Inferior parietal cortex (tissue), 1 donor: ENCODE results near the gene EPB41L5.
A peak's percentile ranks its signal among the peaks of the same experiment; 100 is the strongest.
"Not testable (repeated sequence)": the region's sequence is repeated elsewhere in the genome, so short reads cannot be mapped to it uniquely, and the experiment has no call there.

Experiments used
- DNase-seq: peaks from one replicate; pipeline ENCODE4 v3.0.0-alpha.2; 2016; ENCODE audit errors: extremely low spot score

EPB41L5 gene

DNA sequence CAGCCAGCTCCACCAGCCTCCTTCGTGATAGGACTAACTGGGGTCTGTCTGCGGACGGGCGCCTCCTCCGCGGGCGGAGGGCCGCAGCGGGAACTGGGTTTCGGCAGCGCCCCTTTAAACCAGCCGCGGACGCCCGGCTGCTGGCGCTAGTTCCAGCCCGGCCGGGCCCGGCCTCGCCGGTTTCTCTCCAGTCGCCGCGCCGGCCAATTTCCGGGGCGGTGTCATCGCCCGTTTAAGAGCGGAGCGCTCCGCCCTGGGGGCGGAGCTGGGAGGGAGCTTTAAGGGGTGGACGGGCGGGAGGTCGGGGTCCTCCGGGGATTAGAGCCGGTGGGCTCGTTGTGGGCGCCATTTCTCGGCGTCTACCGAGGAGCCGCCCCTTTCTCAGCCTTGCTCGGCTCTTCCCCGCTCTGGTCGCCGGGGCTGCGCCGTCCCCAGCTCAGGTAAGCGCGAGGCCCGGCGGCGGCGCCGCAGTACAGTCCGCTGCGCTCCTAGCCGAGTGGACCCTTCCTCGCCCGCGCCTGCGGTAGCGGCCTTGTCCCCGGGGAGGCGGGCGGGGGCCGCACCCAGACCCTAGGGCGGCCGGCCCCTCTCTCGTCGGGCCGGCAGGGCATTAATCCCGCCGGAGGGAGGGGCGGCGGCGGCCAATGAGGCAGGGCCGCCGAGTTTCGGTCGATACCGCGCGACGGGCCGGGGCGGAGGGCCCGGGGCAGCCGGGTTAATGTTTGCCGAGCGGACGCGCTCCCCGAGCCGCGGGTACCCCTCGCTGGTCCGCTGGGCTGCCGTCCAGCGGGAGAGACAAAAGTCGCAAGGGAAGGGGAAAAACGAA lies at the start of gene EPB41L5:
EPB41L5 (plus strand) TSS at position 307 of the 826 bp plus-strand sequence. CDS start 6,008 bp downstream, outside the sequence.
- peak; percentile 91 for DNase-seq

DNA sequence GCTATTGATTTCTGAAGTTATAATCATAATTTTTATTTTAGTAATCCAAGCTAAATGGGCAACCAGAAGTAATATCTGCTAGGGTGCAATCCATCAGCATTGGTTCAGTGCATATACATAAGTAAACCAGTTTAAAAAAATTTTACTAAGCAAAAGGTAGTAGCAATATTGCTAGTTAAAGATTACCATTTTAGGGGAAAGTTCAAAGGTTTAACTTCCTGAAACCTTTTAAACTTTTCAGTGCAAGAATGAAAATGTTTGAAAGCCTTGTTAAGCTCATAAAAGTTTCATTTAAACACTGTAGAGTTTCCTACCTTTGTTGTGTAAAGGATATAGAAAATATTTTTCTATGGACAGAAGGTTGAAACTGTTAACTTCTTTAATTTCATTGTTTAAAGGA lies 31.0 kb upstream of the EPB41L5 start:
- DNase-seq, result no peak

GRCh38 chr2:119982506-119982905 lies 30.4 kb upstream of the EPB41L5 start:
- DNase-seq, result no peak

GRCh38 chr2:119983108-119983507 lies 29.8 kb upstream of the EPB41L5 start:
- DNase-seq, result no peak

GRCh38 chr2:119996148-119996547 lies 16.7 kb upstream of the EPB41L5 start:
- no peak for DNase-seq

DNA sequence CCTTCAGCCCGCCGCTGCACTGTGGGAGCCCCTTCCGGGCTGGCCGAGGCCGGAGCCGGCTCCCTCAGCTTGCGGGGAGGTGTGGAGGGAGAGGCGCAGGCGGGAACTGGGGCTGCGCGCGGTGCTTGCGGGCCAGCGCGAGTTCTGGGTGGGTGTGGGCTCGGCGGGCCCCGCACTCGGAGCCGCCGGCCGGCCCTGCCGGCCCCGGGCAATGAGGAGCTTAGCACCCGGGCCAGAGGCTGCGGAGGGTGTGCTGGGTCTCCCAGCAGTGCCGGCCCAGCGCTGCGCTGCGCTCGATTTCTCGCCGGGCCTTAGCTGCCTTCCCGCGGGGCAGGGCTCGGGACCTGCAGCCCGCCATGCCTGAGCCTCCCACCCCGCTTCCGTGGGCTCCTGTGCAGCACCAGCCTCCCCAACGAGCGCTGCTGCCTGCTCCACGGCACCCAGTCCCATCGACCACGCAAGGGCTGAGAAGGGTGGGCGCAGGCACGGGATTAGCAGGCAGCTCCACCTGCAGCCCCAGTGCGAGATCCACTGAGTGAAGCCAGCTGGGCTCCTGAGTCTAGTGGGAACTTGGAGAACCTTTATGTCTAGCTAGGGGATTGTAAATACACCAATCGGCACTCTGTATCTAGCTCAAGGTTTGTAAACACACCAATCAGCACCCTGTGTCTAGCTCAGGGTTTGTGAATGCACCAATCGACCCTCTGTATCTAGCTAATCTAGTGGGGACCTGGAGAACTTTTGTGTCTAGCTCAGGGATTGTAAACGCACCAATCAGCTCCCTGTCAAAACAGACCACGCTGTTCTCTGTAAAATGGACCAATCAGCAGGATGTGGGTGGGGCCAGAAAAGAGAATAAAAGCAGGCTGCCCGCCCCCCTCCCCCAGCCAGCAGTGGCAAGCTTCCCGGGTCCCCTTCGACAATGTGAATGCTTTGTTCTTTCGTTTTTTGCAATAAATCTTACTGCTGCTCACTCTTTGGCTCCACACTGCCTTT lies 15.7 kb upstream of the EPB41L5 start:
- DNase-seq, result not testable (repeated sequence)

- no peak for DNase-seq
Measured at GRCh38 chr2:120001471-120001870, 11.4 kb upstream of the EPB41L5 start.

- DNase-seq, result no peak
Measured at GRCh38 chr2:120004254-120004653, 8.6 kb upstream of the EPB41L5 start.

DNA sequence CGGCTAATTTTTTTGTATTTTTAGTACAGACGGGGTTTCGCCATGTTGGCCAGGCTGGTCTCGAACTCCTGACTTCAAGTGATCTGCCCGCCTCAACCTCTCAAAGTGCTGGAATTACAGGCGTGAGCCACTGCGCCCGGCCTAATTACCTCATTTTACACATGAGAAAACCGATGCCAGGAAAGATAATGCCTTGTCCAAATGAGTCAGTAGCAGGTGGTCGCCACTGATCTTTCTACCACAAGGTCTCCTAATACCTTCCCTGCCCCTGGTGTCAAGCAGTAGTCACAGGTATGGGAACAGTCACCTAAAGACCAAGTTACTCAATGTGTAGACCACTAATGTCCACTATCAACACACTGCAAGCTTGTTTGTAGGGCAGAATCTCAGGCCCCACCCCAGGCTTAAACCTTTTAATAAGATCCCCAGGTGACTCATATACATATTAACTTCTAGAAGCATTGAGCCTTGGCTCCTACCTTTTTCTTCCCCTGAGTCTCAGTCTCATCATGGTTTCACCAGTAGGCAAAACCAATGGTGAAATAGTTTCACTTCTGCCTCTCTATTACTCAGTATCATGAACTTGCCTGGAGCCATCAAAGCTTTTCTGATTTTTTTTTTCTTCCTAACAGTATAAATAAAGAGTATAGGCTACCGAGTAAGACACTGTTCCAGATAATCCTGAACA lies 6.9 kb upstream of the EPB41L5 start:
- no peak for DNase-seq

DNA sequence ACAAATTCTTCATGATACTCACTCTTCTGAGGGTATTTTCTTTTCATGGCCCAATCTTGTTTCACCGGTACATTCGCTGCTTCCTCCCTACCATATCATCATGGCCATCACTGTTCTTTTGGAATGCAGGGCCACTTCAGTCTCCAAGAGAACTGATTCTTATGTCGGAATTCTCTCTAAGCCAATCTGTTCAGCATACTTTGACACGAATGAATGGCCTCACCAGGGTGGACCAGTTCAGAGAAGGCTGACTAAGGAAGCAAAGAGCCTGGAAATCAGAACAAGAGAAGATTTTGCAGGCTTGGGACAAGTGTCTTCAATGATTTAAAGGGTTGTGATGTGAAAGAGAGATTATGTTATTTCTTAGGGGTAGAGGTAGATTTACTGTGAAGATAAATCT lies 5.0 kb upstream of the EPB41L5 start:
- DNase-seq, result no peak

GRCh38 chr2:120012363-120012762 lies 514 bp upstream of the EPB41L5 start:
- peak; percentile 12 for DNase-seq

- no peak for DNase-seq
Measured at GRCh38 chr2:120013597-120014223, 833 bp downstream of the EPB41L5 start.

- no peak for DNase-seq
Measured at GRCh38 chr2:120014226-120014980, 1.5 kb downstream of the EPB41L5 start.

GRCh38 chr2:120016800-120017199 lies 3.9 kb downstream of the EPB41L5 start:
- DNase-seq, result no peak

DNA sequence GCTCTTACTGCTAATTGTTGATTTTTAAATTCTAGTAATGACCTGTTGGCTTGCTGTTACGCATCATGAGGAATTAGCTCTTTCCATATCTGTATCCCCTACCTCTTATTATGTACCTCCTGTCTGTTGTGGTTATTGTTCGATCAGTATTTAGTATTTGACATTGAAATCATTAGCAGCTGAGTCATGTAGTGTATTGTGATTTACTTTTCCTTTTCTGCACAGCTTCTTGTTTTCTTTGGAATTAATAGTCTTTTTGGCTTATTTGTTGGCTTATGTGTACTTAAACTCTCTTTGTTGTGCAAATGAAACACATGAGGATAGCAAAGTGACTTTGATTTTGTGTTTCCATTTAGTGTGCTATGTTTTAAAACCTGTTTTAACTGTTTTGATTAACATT lies 4.3 kb downstream of the EPB41L5 start:
- no peak for DNase-seq

DNA sequence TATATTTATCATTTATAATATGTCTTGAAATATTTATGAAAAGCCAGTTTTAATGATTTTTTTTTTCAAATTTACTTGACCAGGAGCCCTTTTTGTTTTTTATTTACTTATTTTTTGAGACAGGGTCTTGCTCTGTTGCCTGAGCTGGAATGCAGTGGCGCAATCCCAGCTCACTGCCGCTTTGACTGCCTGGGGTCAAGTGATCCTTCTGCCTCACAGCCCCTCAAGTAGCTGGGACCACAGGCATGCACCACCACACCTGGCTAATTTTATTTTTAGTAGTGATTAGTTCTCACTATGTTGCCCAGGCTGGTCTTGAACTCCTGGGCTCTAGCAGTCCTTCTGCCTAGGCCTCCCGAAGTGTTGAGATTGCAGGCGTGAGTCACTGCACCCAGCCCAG lies 5.7 kb downstream of the EPB41L5 start:
- DNase-seq, result no peak

GRCh38 chr2:120020554-120020953 lies 7.7 kb downstream of the EPB41L5 start:
- no peak for DNase-seq

DNA sequence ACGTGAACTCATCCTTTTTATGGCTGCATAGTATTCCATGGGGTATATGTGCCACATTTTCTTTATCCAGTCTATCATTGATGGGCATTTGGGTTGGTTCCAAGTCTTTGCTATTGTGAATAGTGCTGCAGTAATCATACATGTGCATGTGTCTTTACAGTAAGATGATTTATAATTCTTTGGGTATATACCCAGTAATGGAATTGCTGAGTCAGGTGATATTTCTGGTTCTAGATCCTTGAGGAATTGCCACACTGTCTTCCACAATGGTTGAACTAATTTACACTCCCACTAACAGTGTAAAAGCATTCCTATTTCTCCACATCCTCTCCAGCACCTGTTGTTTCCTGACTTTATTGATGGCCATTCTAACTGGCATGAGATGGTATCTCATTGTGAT lies 9.6 kb downstream of the EPB41L5 start:
- not testable (repeated sequence) for DNase-seq

- DNase-seq, result no peak
Measured at GRCh38 chr2:120026890-120027289, 14.0 kb downstream of the EPB41L5 start.

- no peak for DNase-seq
Measured at GRCh38 chr2:120028795-120029194, 15.9 kb downstream of the EPB41L5 start.
